K562 (cell line): ENCODE data around the gene MCC. TPM values are rescaled to one million over a fixed set of nuclear protein-coding genes. Genes with fewer than 3 reads are reported as not detected.

Source experiments
- ATAC-seq: fragments of 200-7000 bp; cut with Tn5 transposase; 3 replicates; pipeline ENCODE4 v1.9.1; 2020; ENCODE audit warnings: moderate library complexity
- BruUV-seq: library from RNA; stranded (reverse); fragments of 400-500 nt; replicated peaks from 2 replicates; lab custom pipeline; 2021; lab: Mats Ljungman, UMichigan
- CTCF ChIA-PET: fragments of 300-600 bp; formaldehyde crosslinking; extraction: SDS; loops from one replicate; lab custom pipeline; 2021; ENCODE audit warnings: low intra/inter-chr PET ratio; lab: Yijun Ruan, JAX
- POLR2A ChIA-PET: fragments of 300-600, 350-650 bp; sonication (Branson Sonifier 250); formaldehyde crosslinking; extraction: SDS; loops from one replicate; lab custom pipeline; 2021; ENCODE audit warnings: antibody characterized with exemption, inconsistent platforms; lab: Yijun Ruan, JAX
- DNase-seq, 4 experiments: peaks; one replicate each; pipeline versions ENCODE4 v3.0.0 to v3.0.0-alpha.2; 2011 to 2018; ENCODE audit warnings: low spot score in 3 of 4, mixed read lengths in 3 of 4; ENCODE audit errors: extremely low read depth in 1 of 4
- FAIRE-seq: peaks from 2 replicates; lab custom pipeline; 2011; peaks lifted over from hg19 to GRCh38; lab: Jason Lieb, UNC
- H2AFZ ChIP-seq: 2 replicates; pipeline ENCODE4 v1.6.0; 2011; ENCODE audit warnings: low read depth, low read length, control low read depth, inconsistent platforms
- H3K27ac ChIP-seq: fragments of 200-600 bp; 3 replicates; pipeline ENCODE4 v1.8.0; 2011; ENCODE audit warnings: low read depth, mild to moderate bottlenecking, control low read depth, inconsistent platforms, low read length, moderate library complexity, mixed read lengths; ENCODE audit errors: extremely low read depth
- H3K27me3 ChIP-seq, 2 experiments: fragments of 300-600 bp in 1 of 2; 2 replicates in 1 of 2; 3 replicates in 1 of 2; pipeline versions ENCODE4 v1.6.0 to v1.8.0; 2011; ENCODE audit warnings: inconsistent platforms in 2 of 2, low read length in 2 of 2, mild to moderate bottlenecking in 1 of 2, mixed read lengths in 1 of 2, moderate library complexity in 1 of 2; ENCODE audit not compliant: control insufficient read depth in 2 of 2, insufficient read depth in 2 of 2
- H3K36me3 ChIP-seq: fragments of 300-600 bp; 3 replicates; pipeline ENCODE4 v1.8.0; 2011; ENCODE audit warnings: mild to moderate bottlenecking, low read length, inconsistent platforms; ENCODE audit not compliant: control insufficient read depth, insufficient read depth
- H3K4me1 ChIP-seq, 2 experiments: fragments of 200-600 bp in 1 of 2; replicated peaks in 1 of 2; 2 replicates in 1 of 2; 3 replicates in 1 of 2; pipeline versions ENCODE4 v1.5.1 to v1.8.0; 2011; ENCODE audit warnings: inconsistent platforms in 2 of 2, low read length in 2 of 2, mild to moderate bottlenecking in 1 of 2, mixed read lengths in 1 of 2, moderate library complexity in 1 of 2; ENCODE audit not compliant: control insufficient read depth in 2 of 2, insufficient read depth in 2 of 2
- H3K4me2 ChIP-seq: 2 replicates; pipeline ENCODE4 v1.6.1; 2011; ENCODE audit warnings: low read length, control low read depth, inconsistent platforms, mixed read lengths; ENCODE audit not compliant: insufficient read depth
- H3K4me3 ChIP-seq: fragments of 200-600 bp; sonication (generic), shearing (Covaris generic); 2 replicates; pipeline ENCODE4 v1.5.1; 2016; ENCODE audit warnings: control low read depth, inconsistent platforms
- H3K79me2 ChIP-seq: fragments of 200-600 bp; 3 replicates; pipeline ENCODE4 v1.8.0; 2011; ENCODE audit warnings: low read length, inconsistent platforms; ENCODE audit not compliant: control insufficient read depth, insufficient read depth
- H3K9ac ChIP-seq, 2 experiments: 2 replicates each; pipeline versions ENCODE4 v1.6.0 to v1.6.1; 2011; ENCODE audit warnings: low read depth in 2 of 2, low read length in 2 of 2, control low read depth in 1 of 2, inconsistent platforms in 1 of 2, mild to moderate bottlenecking in 1 of 2, mixed read lengths in 1 of 2; ENCODE audit not compliant: insufficient read depth in 1 of 2
- H3K9me1 ChIP-seq: one replicate; pipeline ENCODE4 v1.6.0; 2011; ENCODE audit warnings: inconsistent platforms, mild to moderate bottlenecking, low read length, moderate library complexity; ENCODE audit not compliant: control insufficient read depth, insufficient read depth
- H3K9me3 ChIP-seq: replicated peaks from 2 replicates; pipeline ENCODE4 v1.5.1; 2011; ENCODE audit warnings: low read depth, low read length, inconsistent platforms; ENCODE audit not compliant: control insufficient read depth, insufficient read depth
- H4K20me1 ChIP-seq: replicated peaks from 2 replicates; pipeline ENCODE4 v1.6.1; 2011; ENCODE audit warnings: low read length, inconsistent platforms, mixed read lengths; ENCODE audit not compliant: control insufficient read depth, insufficient read depth
- CBFA2T2 ChIP-seq: fragments of 450-650 bp; conservative IDR thresholded peaks from 2 replicates; pipeline ENCODE4 v1.6.1; 2017; ENCODE audit warnings: mild to moderate bottlenecking
- CCNT2 ChIP-seq: IDR thresholded peaks from 2 replicates; pipeline ENCODE4 v1.6.1; 2011; ENCODE audit warnings: borderline replicate concordance, low read depth, mild to moderate bottlenecking, moderate library complexity, mixed read lengths, low read length; ENCODE audit not compliant: insufficient read length; ENCODE audit errors: extremely low read depth
- GTF2E2 ChIP-seq: fragments of 200-800 bp; sonication (Bioruptor generic); IDR thresholded peaks from 2 replicates; pipeline ENCODE4 v1.6.1; 2016; ENCODE audit warnings: missing genetic modification characterization, missing compliant biosample characterization
- KAT7 ChIP-seq: sonication (generic); formaldehyde crosslinking; IDR thresholded peaks from 2 replicates; pipeline ENCODE4 v1.8.0; 2022; ENCODE audit warnings: missing genetic modification reagents, mild to moderate bottlenecking, borderline replicate concordance
- KLF10 ChIP-seq: fragments of 250-450 bp; sonication (Bioruptor Pico); IDR thresholded peaks from 2 replicates; pipeline ENCODE4 v1.6.1; 2021; ENCODE audit warnings: matching md5 sums
- MTA3 ChIP-seq: fragments of 450-650 bp; formaldehyde crosslinking; IDR thresholded peaks from 2 replicates; pipeline ENCODE4 v1.6.1; 2017; ENCODE audit warnings: mild to moderate bottlenecking, borderline replicate concordance
- PPARD ChIP-seq: fragments of 250-450 bp; sonication (Bioruptor Pico); IDR thresholded peaks from 2 replicates; pipeline ENCODE4 v1.8.0; 2022; ENCODE audit warnings: inconsistent platforms, mild to moderate bottlenecking, moderate library complexity
- SLC30A9 ChIP-seq: fragments of 250-450 bp; sonication (Bioruptor Pico); IDR thresholded peaks from 2 replicates; pipeline ENCODE4 v1.8.0; 2022; ENCODE audit warnings: mild to moderate bottlenecking, moderate library complexity
- ZNF282 ChIP-seq: sonication (generic); formaldehyde crosslinking; IDR thresholded peaks from 2 replicates; pipeline ENCODE4 v1.8.1; 2023; ENCODE audit warnings: missing genetic modification reagents
- ZNF551 ChIP-seq: fragments of 250-450 bp; sonication (Bioruptor Pico); IDR thresholded peaks from 2 replicates; pipeline ENCODE4 v1.5.0; 2021; ENCODE audit warnings: mild to moderate bottlenecking, moderate library complexity
- ZNF75A ChIP-seq: fragments of 450-650 bp; formaldehyde crosslinking; IDR thresholded peaks from 2 replicates; pipeline ENCODE4 v1.4.0; 2020; ENCODE audit warnings: mild to moderate bottlenecking
- in situ Hi-C: fragments of 300-500 bp; cut with MboI; formaldehyde crosslinking; loops from 4 replicates; pipeline ENCODE4 v1.15.0; 2018; ENCODE audit warnings: inconsistent platforms, mixed read lengths
- intact Hi-C: fragments of 100-400 bp; cut with micrococcal nuclease; formaldehyde crosslinking; loops from 2 replicates; pipeline ENCODE4 v1.14.2; 2022
- polyA plus RNA-seq, 8 experiments: library from polyadenylated mRNA; depleted of rRNA in 4 of 8; stranded (reverse) in 5 of 8; unstranded in 3 of 8; fragments of >200 nt; fragmentation: Nextera tagmentation in 2 of 8; fragmentation: Illumina TruSeq in 1 of 8; extraction: Ambion mirVana in 2 of 8; extraction: Trizol in 1 of 8; gene quantifications; 2 replicates each; pipeline versions ENCODE4 v1.2.1 to v1.2.3, GENCODE V29; 2011 to 2014; ENCODE audit warnings: inconsistent platforms in 1 of 8, missing spikeins in 1 of 8
- total RNA-seq, 7 experiments: library from RNA; depleted of rRNA in 6 of 7; stranded (reverse); fragments of >200 nt in 6 of 7; fragmentation: Illumina TruSeq in 2 of 7; extraction: Trizol in 2 of 7; gene quantifications; 2 replicates each; pipeline versions ENCODE4 v1.2.1 to v1.2.3, GENCODE V29; 2011 to 2021; ENCODE audit warnings: low replicate concordance in 1 of 7
- TF ChIP-seq, protein P1 (sequence below): fragments of 450-650 bp; IDR thresholded peaks from 2 replicates; pipeline ENCODE4 v1.6.1; 2014; ENCODE audit warnings: low read depth, mild to moderate bottlenecking, moderate library complexity, borderline replicate concordance
- TF ChIP-seq, protein P2 (sequence below): fragments of 450-650 bp; IDR thresholded peaks from 2 replicates; pipeline ENCODE4 v1.6.1; 2017; ENCODE audit warnings: antibody characterized with exemption
- TF ChIP-seq, protein P3 (sequence below): fragments of 450-650 bp; conservative IDR thresholded peaks from 2 replicates; pipeline ENCODE4 v1.6.1; 2016; ENCODE audit warnings: missing genetic modification characterization, low read depth, mild to moderate bottlenecking, control low read depth, missing compliant biosample characterization

Gene MCC
- total and polyA plus RNA-seq, 9 of the 15 experiments (the other 6 are each of a cell fraction or from before 2014, with no cell fraction given): 0.04 to 0.24 (median 0.06) TPM; not detected in 1

DNA sequence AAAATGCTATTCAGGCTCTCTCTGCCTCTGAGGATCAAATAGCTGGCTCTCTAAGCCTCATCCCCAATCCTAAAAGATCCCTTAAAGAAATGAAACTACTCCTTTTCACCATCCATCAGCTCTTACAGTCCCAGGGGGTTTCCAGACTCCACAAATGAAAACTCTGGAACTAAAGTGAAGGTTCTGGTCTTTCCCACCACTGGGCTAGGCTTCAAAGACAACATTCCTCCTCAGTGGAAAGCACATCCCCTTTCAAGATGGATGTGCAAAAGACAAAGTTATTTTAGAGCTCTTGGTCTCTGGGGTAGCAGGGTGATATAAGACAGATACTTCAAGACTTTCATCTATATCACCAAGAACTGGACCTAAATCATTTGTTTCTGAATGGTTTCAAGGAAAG is 404.8 kb downstream of the MCC start:
- no peak for ATAC-seq
- Histone ChIP-seq H3K4me3 (no peak overlapping the region), H4K20me1 (no peaks in the 10 kb centered on the region), H3K4me2 (no peak overlapping the region), H3K9me3 (no peaks in the 10 kb centered on the region), H3K27me3 (peaks cover 24 to 30% of the 10 kb centered on the region in 2 experiments), H3K4me1 (peaks cover 4 to 5% of the 10 kb centered on the region in 2 experiments; a peak in 3 of 5 replicates), H3K36me3 (no peaks in the 10 kb centered on the region), H3K9ac (no peak overlapping the region), H2AFZ (no peak overlapping the region), H3K27ac (no peak overlapping the region), H3K9me1 (no peaks in the 10 kb centered on the region), H3K79me2 (no peaks in the 10 kb centered on the region)
- TF ChIP-seq GTF2E2 (tag): no peak
- no peak for TF ChIP-seq MTA3
- no peak for TF ChIP-seq PPARD
- TF ChIP-seq, protein P1, sequence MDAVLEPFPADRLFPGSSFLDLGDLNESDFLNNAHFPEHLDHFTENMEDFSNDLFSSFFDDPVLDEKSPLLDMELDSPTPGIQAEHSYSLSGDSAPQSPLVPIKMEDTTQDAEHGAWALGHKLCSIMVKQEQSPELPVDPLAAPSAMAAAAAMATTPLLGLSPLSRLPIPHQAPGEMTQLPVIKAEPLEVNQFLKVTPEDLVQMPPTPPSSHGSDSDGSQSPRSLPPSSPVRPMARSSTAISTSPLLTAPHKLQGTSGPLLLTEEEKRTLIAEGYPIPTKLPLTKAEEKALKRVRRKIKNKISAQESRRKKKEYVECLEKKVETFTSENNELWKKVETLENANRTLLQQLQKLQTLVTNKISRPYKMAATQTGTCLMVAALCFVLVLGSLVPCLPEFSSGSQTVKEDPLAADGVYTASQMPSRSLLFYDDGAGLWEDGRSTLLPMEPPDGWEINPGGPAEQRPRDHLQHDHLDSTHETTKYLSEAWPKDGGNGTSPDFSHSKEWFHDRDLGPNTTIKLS: no peak
- no peak for TF ChIP-seq KAT7 (CRISPR knock-in tag)
- TF ChIP-seq CCNT2: no peak
- no peak for TF ChIP-seq ZNF551 (CRISPR knock-in tag)
- TF ChIP-seq CBFA2T2: no peak
- TF ChIP-seq KLF10 (CRISPR knock-in tag): no peak
- TF ChIP-seq ZNF282 (CRISPR knock-in tag): no peak
- TF ChIP-seq, protein P2, sequence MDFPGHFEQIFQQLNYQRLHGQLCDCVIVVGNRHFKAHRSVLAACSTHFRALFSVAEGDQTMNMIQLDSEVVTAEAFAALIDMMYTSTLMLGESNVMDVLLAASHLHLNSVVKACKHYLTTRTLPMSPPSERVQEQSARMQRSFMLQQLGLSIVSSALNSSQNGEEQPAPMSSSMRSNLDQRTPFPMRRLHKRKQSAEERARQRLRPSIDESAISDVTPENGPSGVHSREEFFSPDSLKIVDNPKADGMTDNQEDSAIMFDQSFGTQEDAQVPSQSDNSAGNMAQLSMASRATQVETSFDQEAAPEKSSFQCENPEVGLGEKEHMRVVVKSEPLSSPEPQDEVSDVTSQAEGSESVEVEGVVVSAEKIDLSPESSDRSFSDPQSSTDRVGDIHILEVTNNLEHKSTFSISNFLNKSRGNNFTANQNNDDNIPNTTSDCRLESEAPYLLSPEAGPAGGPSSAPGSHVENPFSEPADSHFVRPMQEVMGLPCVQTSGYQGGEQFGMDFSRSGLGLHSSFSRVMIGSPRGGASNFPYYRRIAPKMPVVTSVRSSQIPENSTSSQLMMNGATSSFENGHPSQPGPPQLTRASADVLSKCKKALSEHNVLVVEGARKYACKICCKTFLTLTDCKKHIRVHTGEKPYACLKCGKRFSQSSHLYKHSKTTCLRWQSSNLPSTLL: no peak
- TF ChIP-seq, protein P3, sequence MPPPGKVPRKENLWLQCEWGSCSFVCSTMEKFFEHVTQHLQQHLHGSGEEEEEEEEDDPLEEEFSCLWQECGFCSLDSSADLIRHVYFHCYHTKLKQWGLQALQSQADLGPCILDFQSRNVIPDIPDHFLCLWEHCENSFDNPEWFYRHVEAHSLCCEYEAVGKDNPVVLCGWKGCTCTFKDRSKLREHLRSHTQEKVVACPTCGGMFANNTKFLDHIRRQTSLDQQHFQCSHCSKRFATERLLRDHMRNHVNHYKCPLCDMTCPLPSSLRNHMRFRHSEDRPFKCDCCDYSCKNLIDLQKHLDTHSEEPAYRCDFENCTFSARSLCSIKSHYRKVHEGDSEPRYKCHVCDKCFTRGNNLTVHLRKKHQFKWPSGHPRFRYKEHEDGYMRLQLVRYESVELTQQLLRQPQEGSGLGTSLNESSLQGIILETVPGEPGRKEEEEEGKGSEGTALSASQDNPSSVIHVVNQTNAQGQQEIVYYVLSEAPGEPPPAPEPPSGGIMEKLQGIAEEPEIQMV (tag): no peak
- TF ChIP-seq ZNF75A: no peak
- TF ChIP-seq SLC30A9 (CRISPR knock-in tag): no peak
- no peak for FAIRE-seq
- in situ Hi-C loops: no loop called here
- no TSS peak for BruUV-seq
- intact Hi-C loops: no loop called here
- ChIA-PET POLR2A (interaction anchor here (0.6 to 2.2 kb wide), 3 partner anchors 9 to 12 kb away, joined by 3 to 8 read pairs (median 5); no protein-coding TSS in a partner anchor), CTCF (no interaction called here)
- no peak for DNase-seq
